PC-3 (cell line): Measurements from ENCODE around the gene FAM149A. TPM values are rescaled to one million over a fixed set of nuclear protein-coding genes. Genes with fewer than 3 reads are reported as not detected.

Source experiments
- ATAC-seq: fragments of 200-7000 bp; cut with Tn5 transposase; 2 replicates; pipeline ENCODE4 v1.9.1; 2020; ENCODE audit warnings: mild to moderate bottlenecking, moderate library complexity
- BruUV-seq: library from RNA; stranded (reverse); fragments of 400-500 nt; replicated peaks from 2 replicates; lab custom pipeline; 2021; lab: Mats Ljungman, UMichigan
- CTCF ChIA-PET: fragments of 300-600 bp; sonication (Branson Sonifier 250); formaldehyde crosslinking; loops from one replicate; lab custom pipeline; 2022; ENCODE audit warnings: antibody characterized with exemption; lab: Charles Lee
- POLR2A ChIA-PET: fragments of 300-600 bp; sonication (Branson Sonifier 250); formaldehyde crosslinking; loops from one replicate; lab custom pipeline; 2022; ENCODE audit warnings: antibody characterized with exemption; ENCODE audit not compliant: unreplicated experiment; lab: Charles Lee
- DNase-seq: peaks from one replicate; pipeline ENCODE4 v3.0.0-alpha.2; 2015
- H2AFZ ChIP-seq: fragments of 300-600 bp; sonication (generic); 2 replicates; pipeline ENCODE4 v1.6.0; 2016; ENCODE audit warnings: antibody characterized with exemption, low read length
- H3F3A ChIP-seq: fragments of 300-600 bp; sonication (generic); one replicate; pipeline ENCODE4 v1.6.0; 2017; ENCODE audit warnings: antibody characterized with exemption, low read length, control low read depth, mild to moderate bottlenecking; ENCODE audit not compliant: unreplicated experiment
- H3K27ac ChIP-seq: fragments of 300-600 bp; sonication (generic); 2 replicates; pipeline ENCODE4 v1.5.1; 2016; ENCODE audit warnings: mild to moderate bottlenecking, low read length
- H3K27me3 ChIP-seq: fragments of 300-600 bp; sonication (generic); 2 replicates; pipeline ENCODE4 v1.6.1; 2016; ENCODE audit warnings: low read length, mixed read lengths
- H3K36me3 ChIP-seq: fragments of 300-600 bp; sonication (generic); 2 replicates; pipeline ENCODE4 v1.6.1; 2016; ENCODE audit warnings: low read depth, mixed run types, low read length, mixed read lengths
- H3K4me1 ChIP-seq: fragments of 300-600 bp; sonication (generic); 2 replicates; pipeline ENCODE4 v1.5.1; 2016; ENCODE audit warnings: low read length; ENCODE audit not compliant: insufficient read depth
- H3K4me2 ChIP-seq: fragments of 300-600 bp; sonication (generic); 2 replicates; pipeline ENCODE4 v1.6.0; 2016; ENCODE audit warnings: low read length
- H3K4me3 ChIP-seq: fragments of 300-600 bp; sonication (generic); 2 replicates; pipeline ENCODE4 v1.5.1; 2016; ENCODE audit warnings: mild to moderate bottlenecking, low read length, mixed read lengths
- H3K79me2 ChIP-seq: fragments of 300-600 bp; sonication (generic); 2 replicates; pipeline ENCODE4 v1.6.1; 2017; ENCODE audit warnings: low read length, mixed read lengths
- H3K9ac ChIP-seq: fragments of 300-600 bp; sonication (generic); 2 replicates; pipeline ENCODE4 v1.6.0; 2016; ENCODE audit warnings: mild to moderate bottlenecking, low read length
- H3K9me2 ChIP-seq: fragments of 300-600 bp; sonication (generic); replicated peaks from 2 replicates; pipeline ENCODE4 v1.6.1; 2016; ENCODE audit warnings: mixed run types, low read length, mixed read lengths
- H3K9me3 ChIP-seq: fragments of 300-600 bp; sonication (generic); 2 replicates; pipeline ENCODE4 v1.6.1; 2016; ENCODE audit warnings: low read length, mixed read lengths
- H4K20me1 ChIP-seq: fragments of 300-600 bp; sonication (generic); 2 replicates; pipeline ENCODE4 v1.6.1; 2016; ENCODE audit warnings: low read length, mixed read lengths
- EZH2 ChIP-seq: fragments of 300-600 bp; sonication (generic); IDR thresholded peaks from one replicate; pipeline ENCODE4 v1.6.1; 2017; ENCODE audit warnings: antibody characterized with exemption, mild to moderate bottlenecking, low read length; ENCODE audit not compliant: unreplicated experiment
- EZH2phosphoT487 ChIP-seq: fragments of 300-600 bp; sonication (generic); IDR thresholded peaks from 2 replicates; pipeline ENCODE4 v1.6.1; 2018; ENCODE audit warnings: mild to moderate bottlenecking, antibody characterized with exemption, low read length, borderline replicate concordance
- intact Hi-C: fragments of 100-400 bp; cut with micrococcal nuclease; formaldehyde crosslinking; loops from 2 replicates; pipeline ENCODE4 v1.9.0; 2023
- total RNA-seq: library from RNA; depleted of rRNA; stranded (reverse); fragments of >200 nt; gene quantifications from 2 replicates; pipeline ENCODE4 v1.2.3, GENCODE V29; 2014
- TF ChIP-seq, protein P1 (sequence below): fragments of 300-600 bp; sonication (generic); conservative IDR thresholded peaks from 2 replicates; pipeline ENCODE4 v1.5.1; 2017; ENCODE audit warnings: antibody characterized with exemption, low read depth, mild to moderate bottlenecking, low read length

Gene FAM149A
- total RNA-seq, 1 experiment from 2014 or later = 0.22 TPM

- Histone ChIP-seq H3K27me3 (peaks cover 55% of the 10 kb centered on the region), H3K4me2 (no peak overlapping the region), H2AFZ (no peak overlapping the region), H3K36me3 (no peaks in the 10 kb centered on the region), H3K79me2 (no peaks in the 10 kb centered on the region), H3K27ac (no peak overlapping the region), H3K9ac (no peak overlapping the region), H4K20me1 (no peaks in the 10 kb centered on the region), H3K4me1 (no peaks in the 10 kb centered on the region), H3K4me3 (no peak overlapping the region), H3K9me3 (no peaks in the 10 kb centered on the region), H3F3A (no peaks in the 10 kb centered on the region), H3K9me2 (no peaks in the 10 kb centered on the region)
- ChIA-PET CTCF (no interaction called here), POLR2A (no interaction called here)
- ATAC-seq = no peak
- intact Hi-C loops = no loop called here
- TF ChIP-seq, protein P1, sequence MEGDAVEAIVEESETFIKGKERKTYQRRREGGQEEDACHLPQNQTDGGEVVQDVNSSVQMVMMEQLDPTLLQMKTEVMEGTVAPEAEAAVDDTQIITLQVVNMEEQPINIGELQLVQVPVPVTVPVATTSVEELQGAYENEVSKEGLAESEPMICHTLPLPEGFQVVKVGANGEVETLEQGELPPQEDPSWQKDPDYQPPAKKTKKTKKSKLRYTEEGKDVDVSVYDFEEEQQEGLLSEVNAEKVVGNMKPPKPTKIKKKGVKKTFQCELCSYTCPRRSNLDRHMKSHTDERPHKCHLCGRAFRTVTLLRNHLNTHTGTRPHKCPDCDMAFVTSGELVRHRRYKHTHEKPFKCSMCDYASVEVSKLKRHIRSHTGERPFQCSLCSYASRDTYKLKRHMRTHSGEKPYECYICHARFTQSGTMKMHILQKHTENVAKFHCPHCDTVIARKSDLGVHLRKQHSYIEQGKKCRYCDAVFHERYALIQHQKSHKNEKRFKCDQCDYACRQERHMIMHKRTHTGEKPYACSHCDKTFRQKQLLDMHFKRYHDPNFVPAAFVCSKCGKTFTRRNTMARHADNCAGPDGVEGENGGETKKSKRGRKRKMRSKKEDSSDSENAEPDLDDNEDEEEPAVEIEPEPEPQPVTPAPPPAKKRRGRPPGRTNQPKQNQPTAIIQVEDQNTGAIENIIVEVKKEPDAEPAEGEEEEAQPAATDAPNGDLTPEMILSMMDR = no peak
- TF ChIP-seq EZH2 = no peak
- TF ChIP-seq EZH2phosphoT487 = no peak
- no TSS peak for BruUV-seq
- DNase-seq = no peak
Measured at GRCh38 chr4:186108391-186108790, 3.9 kb downstream of the FAM149A start.

DNA sequence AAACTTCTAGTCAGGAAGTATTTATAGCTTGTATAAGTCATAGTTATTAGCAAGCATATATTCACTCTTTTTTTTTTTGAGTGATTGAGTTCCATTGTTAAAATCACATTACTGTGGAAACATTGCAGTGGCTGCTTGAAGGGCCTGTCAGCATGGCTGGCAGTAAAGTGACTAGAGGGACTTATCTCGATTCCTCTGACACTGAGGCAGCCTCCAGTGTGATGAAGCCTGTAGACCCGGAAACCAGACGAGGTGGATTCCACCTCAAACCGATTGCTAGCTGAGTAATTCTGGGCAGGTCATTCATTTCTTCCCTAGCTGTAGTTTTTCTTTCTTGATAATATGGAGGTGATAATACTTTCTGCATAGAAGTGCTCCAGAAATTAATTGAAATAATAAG lies 4.7 kb downstream of the FAM149A start:
- Histone ChIP-seq H3K4me1 (no peaks in the 10 kb centered on the region), H4K20me1 (no peaks in the 10 kb centered on the region), H3F3A (no peaks in the 10 kb centered on the region), H3K9me2 (no peaks in the 10 kb centered on the region), H3K4me3 (no peak overlapping the region), H2AFZ (no peak overlapping the region), H3K4me2 (no peak overlapping the region), H3K27ac (no peak overlapping the region), H3K9ac (no peak overlapping the region), H3K9me3 (no peaks in the 10 kb centered on the region), H3K79me2 (no peaks in the 10 kb centered on the region), H3K36me3 (no peaks in the 10 kb centered on the region), H3K27me3 (peaks cover 47% of the 10 kb centered on the region)
- TF ChIP-seq, protein P1 = no peak
- TF ChIP-seq EZH2 (no peak), EZH2phosphoT487 (no peak)
- POLR2A ChIA-PET = no interaction called here
- intact Hi-C loops = no loop called here
- BruUV-seq = no TSS peak
- CTCF ChIA-PET = no interaction called here
- ATAC-seq (no peak), DNase-seq (no peak)

DNA sequence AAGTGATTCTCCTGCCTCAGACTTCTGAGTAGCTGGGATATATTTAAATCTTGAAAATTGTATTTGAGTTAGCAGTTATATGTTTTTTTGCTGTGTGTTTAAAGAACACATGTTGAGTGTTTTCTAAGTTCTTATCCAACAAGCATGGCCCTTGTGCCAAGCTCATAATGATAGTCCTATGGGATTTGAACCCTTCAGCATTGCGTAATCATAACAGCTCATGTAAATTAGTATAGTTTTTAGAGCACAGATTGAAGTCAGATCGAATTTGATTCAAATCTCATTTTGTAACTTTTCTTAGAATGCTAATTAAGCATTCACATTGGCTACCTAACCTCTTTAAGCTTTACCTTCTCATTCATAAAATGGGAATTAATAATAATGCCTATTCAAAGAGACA lies 12.2 kb downstream of the FAM149A start:
- no peak for DNase-seq
- peaks cover 34% of the 10 kb centered on the region for H3K27me3 ChIP-seq
- no peaks in the 10 kb centered on the region for H4K20me1 ChIP-seq
- H3F3A ChIP-seq = no peaks in the 10 kb centered on the region
- CTCF ChIA-PET = no interaction called here
- no peak overlapping the region for H3K27ac ChIP-seq
- no peaks in the 10 kb centered on the region for H3K4me1 ChIP-seq
- H3K36me3 ChIP-seq = no peaks in the 10 kb centered on the region
- no peaks in the 10 kb centered on the region for H3K79me2 ChIP-seq
- BruUV-seq = no TSS peak
- POLR2A ChIA-PET = no interaction called here
- H3K9me2 ChIP-seq = no peaks in the 10 kb centered on the region
- no peak overlapping the region for H3K9ac ChIP-seq
- no peaks in the 10 kb centered on the region for H3K9me3 ChIP-seq
- H2AFZ ChIP-seq = no peak overlapping the region
- TF ChIP-seq EZH2phosphoT487 = no peak
- TF ChIP-seq, protein P1 = no peak
- no peak for TF ChIP-seq EZH2
- intact Hi-C loops = no loop called here
- H3K4me2 ChIP-seq = no peak overlapping the region
- no peak for ATAC-seq
- no peak overlapping the region for H3K4me3 ChIP-seq
